Mesenchymal stem cell (in vitro differentiated cells and primary cell): ENCODE results near the gene SLC25A18.

Experiments used
- DNase-seq: peaks from one replicate; pipeline ENCODE4 v3.0.0-alpha.2; 2013
- H2AFZ ChIP-seq: one replicate; pipeline ENCODE4 v1.6.1; 2013; ENCODE audit warnings: low read depth, mild to moderate bottlenecking, control low read depth, inconsistent platforms, low read length, moderate library complexity
- H2AK5ac ChIP-seq: 2 replicates; pipeline ENCODE4 v1.6.1; 2013; ENCODE audit warnings: low read length, moderate library complexity, mild to moderate bottlenecking, inconsistent platforms; ENCODE audit not compliant: severe bottlenecking
- H2BK120ac ChIP-seq: one replicate; pipeline ENCODE4 v1.6.1; 2013; ENCODE audit warnings: low read depth, mild to moderate bottlenecking, inconsistent platforms, low read length, moderate library complexity
- H2BK12ac ChIP-seq, 2 experiments: one replicate each; pipeline ENCODE4 v1.6.1; 2013; ENCODE audit warnings: inconsistent platforms in 2 of 2, low read length in 2 of 2, mild to moderate bottlenecking in 2 of 2, moderate library complexity in 2 of 2, control low read depth in 1 of 2
- H2BK15ac ChIP-seq: one replicate; pipeline ENCODE4 v1.6.1; 2013; ENCODE audit warnings: mild to moderate bottlenecking, low read depth, inconsistent platforms; ENCODE audit not compliant: poor library complexity, severe bottlenecking
- H2BK5ac ChIP-seq: 2 replicates; pipeline ENCODE4 v1.6.1; 2013; ENCODE audit warnings: low read depth, mild to moderate bottlenecking, low read length, control low read depth, inconsistent platforms; ENCODE audit not compliant: poor library complexity, severe bottlenecking
- H3K14ac ChIP-seq, 2 experiments: one replicate each; pipeline ENCODE4 v1.6.1; 2013; ENCODE audit warnings: inconsistent platforms in 2 of 2, low read length in 2 of 2, control low read depth in 1 of 2, mild to moderate bottlenecking in 1 of 2, moderate library complexity in 1 of 2
- H3K18ac ChIP-seq, 2 experiments: one replicate each; pipeline ENCODE4 v1.6.1; 2013; ENCODE audit warnings: inconsistent platforms in 2 of 2, low read length in 2 of 2, control low read depth in 1 of 2, low read depth in 1 of 2, mild to moderate bottlenecking in 1 of 2
- H3K23ac ChIP-seq, 2 experiments: one replicate each; pipeline ENCODE4 v1.6.1; 2013; ENCODE audit warnings: inconsistent platforms in 2 of 2, low read length in 2 of 2, mild to moderate bottlenecking in 2 of 2, moderate library complexity in 2 of 2, control low read depth in 1 of 2
- H3K27ac ChIP-seq: 2 replicates; pipeline ENCODE4 v1.5.1; 2013; ENCODE audit warnings: mild to moderate bottlenecking, moderate library complexity, low read length, control low read depth, inconsistent platforms; ENCODE audit not compliant: poor library complexity, severe bottlenecking
- H3K27me3 ChIP-seq, 2 experiments: 2 replicates each; pipeline versions ENCODE4 v1.6.1 to v1.7.0; 2013; ENCODE audit warnings: low read length in 2 of 2, mild to moderate bottlenecking in 2 of 2, moderate library complexity in 2 of 2, control low read depth in 1 of 2, inconsistent platforms in 1 of 2; ENCODE audit not compliant: control insufficient read depth in 1 of 2, insufficient read depth in 1 of 2
- H3K36me3 ChIP-seq, 2 experiments: 2 replicates each; pipeline versions ENCODE4 v1.6.1 to v1.7.0; 2013; ENCODE audit warnings: low read length in 2 of 2, control low read depth in 1 of 2, inconsistent platforms in 1 of 2, low read depth in 1 of 2, mild to moderate bottlenecking in 1 of 2; ENCODE audit not compliant: insufficient read depth in 2 of 2, control insufficient read depth in 1 of 2
- H3K4ac ChIP-seq, 2 experiments: one replicate each; pipeline ENCODE4 v1.6.1; 2013; ENCODE audit warnings: inconsistent platforms in 2 of 2, low read length in 2 of 2, mild to moderate bottlenecking in 2 of 2, moderate library complexity in 2 of 2, control low read depth in 1 of 2, low read depth in 1 of 2
- H3K4me1 ChIP-seq: 2 replicates; pipeline ENCODE4 v1.6.1; 2013; ENCODE audit warnings: low read depth, low read length, control low read depth; ENCODE audit not compliant: control insufficient read depth, insufficient read depth
- H3K4me2 ChIP-seq: 2 replicates; pipeline ENCODE4 v1.6.1; 2013; ENCODE audit warnings: low read length, mild to moderate bottlenecking, inconsistent platforms; ENCODE audit not compliant: poor library complexity, severe bottlenecking
- H3K4me3 ChIP-seq, 2 experiments: 2 replicates each; pipeline versions ENCODE4 v1.5.1 to v1.7.0; 2013; ENCODE audit warnings: low read length in 2 of 2, mild to moderate bottlenecking in 2 of 2, control low read depth in 1 of 2, low read depth in 1 of 2; ENCODE audit not compliant: insufficient read depth in 1 of 2
- H3K79me1 ChIP-seq: replicated peaks from 2 replicates; pipeline ENCODE4 v1.6.1; 2013; ENCODE audit warnings: mild to moderate bottlenecking, control low read depth, low read length, inconsistent platforms; ENCODE audit not compliant: poor library complexity, severe bottlenecking
- H3K9ac ChIP-seq: 2 replicates; pipeline ENCODE4 v1.7.0; 2013; ENCODE audit warnings: mild to moderate bottlenecking, low read length, moderate library complexity
- H3K9me3 ChIP-seq: 2 replicates; pipeline ENCODE4 v1.7.0; 2013; ENCODE audit warnings: mild to moderate bottlenecking, low read length; ENCODE audit not compliant: control insufficient read depth
- H4K8ac ChIP-seq: one replicate; pipeline ENCODE4 v1.6.1; 2013; ENCODE audit warnings: inconsistent platforms, mild to moderate bottlenecking, low read length, moderate library complexity
- H4K91ac ChIP-seq: one replicate; pipeline ENCODE4 v1.6.1; 2013; ENCODE audit warnings: mild to moderate bottlenecking, low read length, inconsistent platforms
- WGBS: methylation state at CpG from one replicate; pipeline ENCODE4 v1.1.7; 2013; ENCODE audit warnings: mixed read lengths; 5-methylcytosine and 5-hydroxymethylcytosine counted together

The SLC25A18 gene

DNA sequence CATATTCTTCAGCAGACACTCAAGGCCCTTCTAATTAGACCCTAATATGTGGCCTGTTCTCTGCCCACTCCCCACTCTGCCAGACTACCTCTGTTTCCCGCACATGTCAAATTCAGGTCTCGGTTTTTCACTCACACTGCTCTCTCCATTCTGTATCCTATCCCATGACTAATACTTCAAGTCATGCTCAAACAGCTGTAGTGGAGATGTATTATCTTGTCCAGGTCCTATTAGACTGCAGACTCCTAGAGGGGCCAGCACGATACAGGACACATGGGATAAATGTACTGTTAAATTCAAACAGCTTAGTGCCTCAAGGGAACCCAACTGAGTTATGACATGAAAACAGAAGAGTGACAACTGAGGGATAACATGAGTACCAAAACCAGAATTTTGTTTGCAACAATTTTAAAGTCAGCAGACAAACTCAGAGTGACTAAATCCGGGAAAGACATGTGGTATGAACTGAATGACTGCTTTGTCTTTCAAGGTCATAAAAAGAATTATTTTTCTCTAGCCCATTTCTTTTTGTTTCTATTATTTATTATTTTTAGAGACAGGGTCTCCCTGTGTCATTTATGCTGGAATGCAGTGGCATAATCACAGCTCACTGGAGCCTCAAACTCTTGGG is 44.7 kb downstream of the SLC25A18 start:
- H2BK120ac ChIP-seq = no peak overlapping the region
- no peak overlapping the region for H2BK12ac ChIP-seq
- H3K4me3 ChIP-seq = no peak overlapping the region
- no peak overlapping the region for H2BK5ac ChIP-seq
- no peak overlapping the region for H3K18ac ChIP-seq
- H3K4me1 ChIP-seq = no peaks in the 10 kb centered on the region
- no peak overlapping the region for H3K14ac ChIP-seq
- DNase-seq = no peak
- H4K91ac ChIP-seq = no peak overlapping the region
- no peak overlapping the region for H3K9ac ChIP-seq
- H2AK5ac ChIP-seq = no peak overlapping the region
- H3K27ac ChIP-seq = no peak overlapping the region
- H3K27me3 ChIP-seq = no peaks in the 10 kb centered on the region
- 91% methylated on average over 3 of the region's 4 CpGs for WGBS
- H3K4me2 ChIP-seq = no peak overlapping the region
- H4K8ac ChIP-seq = no peak overlapping the region
- peaks cover 20 to 80% of the 10 kb centered on the region in 2 experiments for H3K36me3 ChIP-seq
- H3K9me3 ChIP-seq = no peaks in the 10 kb centered on the region
- no peak overlapping the region for H3K23ac ChIP-seq
- H2BK15ac ChIP-seq = no peak overlapping the region
- peaks cover 25% of the 10 kb centered on the region for H3K79me1 ChIP-seq
- no peak overlapping the region for H3K4ac ChIP-seq
- H2AFZ ChIP-seq = no peak overlapping the region

- no peak overlapping the region for H2BK5ac ChIP-seq
- H3K4me1 ChIP-seq = peaks cover 2% of the 10 kb centered on the region
- no peak overlapping the region for H3K14ac ChIP-seq
- peak overlapping the region; percentile 37 for H3K9ac ChIP-seq
- no peak for DNase-seq
- no peak overlapping the region for H2AFZ ChIP-seq
- H3K36me3 ChIP-seq = peaks cover 29 to 71% of the 10 kb centered on the region in 2 experiments
- no peak overlapping the region for H4K8ac ChIP-seq
- H3K9me3 ChIP-seq = no peaks in the 10 kb centered on the region
- H2BK120ac ChIP-seq = no peak overlapping the region
- no peak overlapping the region for H2BK12ac ChIP-seq
- 70% methylated on average over 3 of the region's 3 CpGs for WGBS
- no peak overlapping the region for H2AK5ac ChIP-seq
- H3K27me3 ChIP-seq = no peaks in the 10 kb centered on the region
- no peak overlapping the region for H3K27ac ChIP-seq
- H4K91ac ChIP-seq = no peak overlapping the region
- no peak overlapping the region for H3K4me3 ChIP-seq
- H3K79me1 ChIP-seq = peaks cover 14% of the 10 kb centered on the region
- no peak overlapping the region for H3K18ac ChIP-seq
- no peak overlapping the region for H3K4me2 ChIP-seq
- H3K4ac ChIP-seq = no peak overlapping the region
- H2BK15ac ChIP-seq = no peak overlapping the region
- no peak overlapping the region for H3K23ac ChIP-seq
These were observed 48.8 kb downstream of the SLC25A18 start for GRCh38 chr22:17612057-17612456.

- 86% methylated on average over 3 of the region's 7 CpGs for WGBS
These were observed 50.0 kb downstream of the SLC25A18 start for GRCh38 chr22:17613280-17613679.

DNA sequence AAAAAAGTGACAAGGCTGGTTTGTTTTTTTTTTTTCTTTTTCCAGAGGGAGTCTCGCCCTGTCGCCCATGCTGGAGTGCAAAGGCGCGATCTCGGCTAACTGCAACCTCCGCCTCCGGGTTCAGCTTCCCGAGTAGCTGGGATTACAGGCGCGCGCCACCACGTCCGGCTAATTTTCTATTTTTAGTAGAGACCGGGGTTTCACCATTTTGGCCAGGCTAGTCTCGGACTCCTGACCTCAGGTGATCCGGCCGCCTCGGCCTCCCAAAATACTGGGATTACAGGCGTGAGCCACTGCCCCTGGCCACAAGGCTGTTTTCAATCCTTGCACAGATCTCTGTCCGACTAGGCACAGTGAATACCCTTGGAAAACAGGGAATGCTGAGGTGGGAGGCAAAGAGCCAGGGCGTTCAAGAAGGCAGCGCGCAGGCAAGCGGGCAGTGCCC is 64.7 kb downstream of the SLC25A18 start:
- Histone ChIP-seq H3K18ac (peak overlapping the region; percentile 91 to 98), H4K8ac (peak overlapping the region; percentile 100), H2AK5ac (peak overlapping the region; percentile 36), H3K79me1 (peaks cover 9% of the 10 kb centered on the region), H3K9ac (peak overlapping the region; percentile 100), H3K27ac (peak overlapping the region; percentile 88), H3K14ac (peak overlapping the region in 1 of 2 experiments; percentile 99), H2AFZ (no peak overlapping the region), H3K4me1 (peaks cover 10% of the 10 kb centered on the region), H3K4me2 (peak overlapping the region; percentile 85), H2BK5ac (no peak overlapping the region), H3K36me3 (peaks cover 11 to 26% of the 10 kb centered on the region in 2 experiments), H2BK15ac (no peak overlapping the region), H3K23ac (peak overlapping the region in 1 of 2 experiments; percentile 99), H3K9me3 (no peaks in the 10 kb centered on the region), H2BK120ac (no peak overlapping the region), H3K4ac (peak overlapping the region; percentile 84 to 97), H4K91ac (peak overlapping the region; percentile 96), H3K4me3 (peak overlapping the region; percentile 99 to 100), H3K27me3 (no peaks in the 10 kb centered on the region), H2BK12ac (peak overlapping the region in 1 of 2 experiments; percentile 34)
- 44% methylated on average over 24 of the region's 24 CpGs for WGBS
- peak; percentile 11 for DNase-seq

More at GRCh38 chr22:17613280-17613679, 50.0 kb downstream of the SLC25A18 start:
- peaks cover 34 to 71% of the 10 kb centered on the region in 2 experiments for H3K36me3 ChIP-seq
- H2BK12ac ChIP-seq = no peak overlapping the region
- H3K27ac ChIP-seq = no peak overlapping the region
- H3K27me3 ChIP-seq = no peaks in the 10 kb centered on the region
- H3K14ac ChIP-seq = no peak overlapping the region
- no peak for DNase-seq
- peaks cover 2% of the 10 kb centered on the region for H3K4me1 ChIP-seq
- H2AFZ ChIP-seq = no peak overlapping the region
- H2AK5ac ChIP-seq = no peak overlapping the region
- H4K8ac ChIP-seq = no peak overlapping the region
- no peak overlapping the region for H2BK15ac ChIP-seq
- H2BK120ac ChIP-seq = no peak overlapping the region
- no peak overlapping the region for H3K4me3 ChIP-seq
- H3K4ac ChIP-seq = no peak overlapping the region
- no peak overlapping the region for H3K9ac ChIP-seq
- H2BK5ac ChIP-seq = no peak overlapping the region
- no peak overlapping the region for H4K91ac ChIP-seq
- peaks cover 9% of the 10 kb centered on the region for H3K79me1 ChIP-seq
- no peak overlapping the region for H3K18ac ChIP-seq
- no peaks in the 10 kb centered on the region for H3K9me3 ChIP-seq
- no peak overlapping the region for H3K23ac ChIP-seq
- H3K4me2 ChIP-seq = no peak overlapping the region
